WI38 (cell line): Measurements from ENCODE around the gene TOGARAM2.
"Not testable (repeated sequence)": the region's sequence is repeated elsewhere in the genome, so short reads cannot be mapped to it uniquely, and the experiment has no call there.

Experiments used
- H3K4me3 ChIP-seq: 2 replicates; pipeline ENCODE4 v1.5.1; 2011; ENCODE audit warnings: low read depth, mild to moderate bottlenecking, control low read depth, low read length
- TF ChIP-seq, protein P1 (sequence below): IDR thresholded peaks from 2 replicates; pipeline ENCODE4 v1.5.1; 2012; ENCODE audit warnings: low read depth, mild to moderate bottlenecking, control low read depth, low read length

The TOGARAM2 gene

DNA sequence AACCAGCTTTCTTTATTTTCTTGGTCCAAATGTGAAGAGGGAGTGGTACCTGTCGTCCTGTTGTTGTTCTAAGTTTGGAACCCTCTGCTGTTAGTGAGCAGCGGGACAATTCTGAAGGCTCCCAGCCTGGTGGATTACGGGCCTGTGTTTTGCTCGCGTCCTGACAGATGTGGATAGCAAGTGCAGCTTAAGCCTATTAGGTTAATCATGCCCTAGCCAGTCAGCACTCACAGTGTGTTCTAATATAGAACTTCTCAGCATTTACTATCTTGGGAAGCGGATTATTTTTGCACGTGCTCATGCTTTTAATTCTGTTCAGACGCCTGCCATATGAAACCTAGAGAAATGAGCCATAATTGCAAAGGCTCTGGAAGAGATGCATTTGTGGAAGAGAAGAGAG lies 93.3 kb downstream of the TOGARAM2 start, which contains the start of gene PCARE:
Gene PCARE, minus strand, starts transcription at position 113 of the 400 bp plus-strand sequence. CDS start 262 bp downstream, outside the sequence.
- TF ChIP-seq, protein P1, sequence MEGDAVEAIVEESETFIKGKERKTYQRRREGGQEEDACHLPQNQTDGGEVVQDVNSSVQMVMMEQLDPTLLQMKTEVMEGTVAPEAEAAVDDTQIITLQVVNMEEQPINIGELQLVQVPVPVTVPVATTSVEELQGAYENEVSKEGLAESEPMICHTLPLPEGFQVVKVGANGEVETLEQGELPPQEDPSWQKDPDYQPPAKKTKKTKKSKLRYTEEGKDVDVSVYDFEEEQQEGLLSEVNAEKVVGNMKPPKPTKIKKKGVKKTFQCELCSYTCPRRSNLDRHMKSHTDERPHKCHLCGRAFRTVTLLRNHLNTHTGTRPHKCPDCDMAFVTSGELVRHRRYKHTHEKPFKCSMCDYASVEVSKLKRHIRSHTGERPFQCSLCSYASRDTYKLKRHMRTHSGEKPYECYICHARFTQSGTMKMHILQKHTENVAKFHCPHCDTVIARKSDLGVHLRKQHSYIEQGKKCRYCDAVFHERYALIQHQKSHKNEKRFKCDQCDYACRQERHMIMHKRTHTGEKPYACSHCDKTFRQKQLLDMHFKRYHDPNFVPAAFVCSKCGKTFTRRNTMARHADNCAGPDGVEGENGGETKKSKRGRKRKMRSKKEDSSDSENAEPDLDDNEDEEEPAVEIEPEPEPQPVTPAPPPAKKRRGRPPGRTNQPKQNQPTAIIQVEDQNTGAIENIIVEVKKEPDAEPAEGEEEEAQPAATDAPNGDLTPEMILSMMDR = no peak
- H3K4me3 ChIP-seq = no peak within 1 kb of the TSS

DNA sequence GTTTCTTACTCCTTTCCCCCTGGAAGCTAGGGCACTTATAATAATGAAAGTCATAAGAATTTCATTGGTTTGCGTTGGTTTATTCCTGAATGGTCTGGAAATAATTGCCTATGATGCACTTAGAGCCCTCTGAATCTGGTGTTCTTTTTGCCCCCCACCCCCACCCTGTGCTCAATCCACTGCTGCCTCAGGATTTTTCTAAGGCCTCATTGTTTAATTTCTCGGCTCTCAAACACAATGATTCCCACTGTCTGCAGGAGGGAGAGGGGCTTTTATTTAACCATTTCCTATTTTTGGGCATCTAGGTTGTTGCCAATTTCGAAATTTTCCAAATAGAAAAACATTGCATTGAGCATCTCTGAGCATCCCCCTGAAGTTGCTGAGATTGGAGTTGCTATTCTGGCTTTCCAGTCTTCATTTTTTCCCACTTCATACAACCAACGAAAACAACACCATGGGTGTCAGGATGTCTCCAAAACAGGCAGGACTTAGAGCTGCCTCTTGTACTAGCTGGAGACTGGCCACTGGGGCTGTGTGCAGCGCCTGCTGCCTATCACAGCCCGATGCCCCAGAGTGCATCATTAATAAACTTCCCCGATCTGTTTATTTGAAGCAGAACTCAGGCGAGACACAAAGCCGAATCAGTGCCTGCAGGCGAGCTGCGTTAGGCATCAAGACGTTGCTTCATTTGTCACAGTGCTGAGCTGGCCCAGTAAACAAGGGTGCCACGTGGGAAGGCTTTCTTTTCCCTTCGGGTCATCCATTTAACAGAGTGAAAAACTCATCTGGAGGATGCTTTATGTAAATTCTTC lies 95.0 kb downstream of the TOGARAM2 start:
- H3K4me3 ChIP-seq = no peak overlapping the region
- TF ChIP-seq, protein P1 = no peak

DNA sequence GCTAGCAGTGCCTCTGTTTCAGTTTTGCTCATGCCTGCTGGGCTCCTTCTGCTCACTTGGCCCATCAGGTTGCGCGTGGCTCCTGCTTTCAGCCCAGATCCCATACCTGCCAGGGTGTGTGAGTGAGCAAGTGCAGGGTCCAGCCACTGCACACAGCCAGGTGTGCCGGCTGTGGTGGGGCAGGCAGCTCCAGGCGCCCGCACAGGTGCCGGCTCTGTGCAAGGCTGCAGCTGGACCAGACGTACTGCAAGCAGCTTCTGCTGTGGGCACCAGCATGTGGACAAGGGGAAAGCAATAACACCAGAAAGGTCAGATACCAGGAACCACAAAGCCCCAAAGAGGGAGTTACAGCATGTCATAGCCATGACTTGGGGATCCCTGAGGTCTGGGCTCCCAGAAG lies 98.8 kb downstream of the TOGARAM2 start:
- TF ChIP-seq, protein P1 = no peak
- H3K4me3 ChIP-seq = no peak overlapping the region

DNA sequence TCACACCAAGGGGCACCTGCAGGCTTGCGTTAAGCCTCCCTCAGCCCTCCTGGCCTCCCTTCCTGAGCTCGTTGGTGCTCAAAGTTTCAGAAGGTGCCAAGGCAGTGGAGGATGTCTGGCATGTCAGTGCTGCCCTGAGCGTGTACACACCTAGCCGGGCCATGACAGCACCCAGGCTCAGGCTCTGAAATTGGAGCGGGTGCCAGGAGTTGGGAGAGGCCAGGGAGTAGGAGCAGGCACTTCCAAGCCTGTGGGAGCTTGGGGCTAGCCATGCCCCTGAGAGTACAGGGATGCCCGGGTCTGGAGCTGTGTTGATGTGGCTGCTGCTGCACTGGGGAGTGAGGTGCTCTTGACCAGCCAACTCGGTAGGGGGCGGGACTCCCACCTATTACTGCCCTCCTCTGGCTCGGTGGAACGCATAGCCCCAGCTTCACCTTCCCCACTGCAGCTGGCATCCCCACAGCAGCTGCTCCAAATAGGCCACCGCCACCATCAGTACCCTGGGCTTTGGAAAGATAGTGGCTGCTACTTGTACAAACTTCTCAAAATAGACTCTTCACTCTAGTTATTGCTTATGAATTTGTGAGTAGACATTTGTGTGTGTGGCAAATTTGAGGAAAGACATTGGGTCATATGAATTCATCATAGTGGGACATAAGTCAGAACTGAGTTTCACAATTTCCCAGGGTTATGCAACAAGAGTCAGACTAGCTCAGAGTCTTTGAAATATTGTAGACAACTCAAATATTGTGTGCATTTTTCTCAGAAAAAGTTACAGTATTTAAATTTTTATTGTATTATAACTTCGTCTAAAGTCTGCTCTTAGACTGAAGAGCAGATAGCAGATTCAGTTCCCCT lies 100.0 kb downstream of the TOGARAM2 start:
- TF ChIP-seq, protein P1 = no peak

DNA sequence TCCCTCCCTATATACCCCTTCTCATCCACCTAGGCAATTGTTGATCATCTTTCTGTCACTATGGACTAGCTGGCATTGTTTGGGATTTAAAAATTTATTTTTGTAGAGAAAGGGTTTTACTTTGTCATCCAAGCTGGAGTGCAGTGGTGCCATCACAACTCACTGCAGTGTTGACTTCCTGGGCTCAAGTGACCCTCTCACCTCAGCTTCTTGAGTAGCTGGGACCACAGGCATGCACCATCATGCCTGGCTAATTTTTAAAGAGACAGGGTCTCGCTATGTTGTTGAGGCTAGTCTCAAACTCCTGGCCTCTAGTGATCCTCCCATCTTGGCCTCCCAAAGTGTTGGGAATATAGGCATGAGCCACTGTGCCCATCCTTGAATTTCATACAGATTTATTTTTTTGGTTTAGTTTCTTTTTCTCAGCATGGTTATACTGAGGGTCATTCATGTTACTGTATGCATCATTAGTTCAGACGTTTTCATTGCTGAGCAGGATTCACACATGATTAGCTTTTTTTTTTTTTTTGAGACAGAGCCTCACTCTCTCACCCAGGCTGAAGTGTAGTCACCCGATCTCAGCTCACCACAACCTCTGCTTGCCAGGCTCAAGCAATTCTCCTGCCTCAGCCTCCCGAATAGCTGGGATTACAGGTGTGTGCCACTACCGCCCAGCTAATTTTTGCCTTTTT lies 101.9 kb downstream of the TOGARAM2 start:
- TF ChIP-seq, protein P1 = no peak
- no peak overlapping the region for H3K4me3 ChIP-seq

More for the DNA sequence above, 100.0 kb downstream of the TOGARAM2 start:
- H3K4me3 ChIP-seq = no peak overlapping the region

DNA sequence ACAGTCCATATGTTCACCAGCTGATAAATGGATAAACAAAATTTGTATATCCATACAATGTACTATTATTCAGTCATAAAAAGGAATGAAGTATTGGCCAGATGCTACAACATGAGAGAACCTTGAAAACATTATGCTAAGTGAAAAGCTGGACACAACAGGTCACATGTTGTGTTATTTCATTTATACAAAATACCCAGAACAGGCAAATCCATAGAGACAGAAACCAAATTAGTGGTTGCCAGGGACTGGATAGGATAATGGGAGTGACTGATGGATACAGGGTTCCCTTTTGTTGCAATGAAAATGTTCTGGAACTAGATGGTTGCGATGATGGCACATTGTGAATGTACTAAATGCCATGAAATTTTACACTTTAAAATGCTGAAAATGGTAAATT lies 103.5 kb downstream of the TOGARAM2 start:
- TF ChIP-seq, protein P1 = no peak
- no peak overlapping the region for H3K4me3 ChIP-seq

DNA sequence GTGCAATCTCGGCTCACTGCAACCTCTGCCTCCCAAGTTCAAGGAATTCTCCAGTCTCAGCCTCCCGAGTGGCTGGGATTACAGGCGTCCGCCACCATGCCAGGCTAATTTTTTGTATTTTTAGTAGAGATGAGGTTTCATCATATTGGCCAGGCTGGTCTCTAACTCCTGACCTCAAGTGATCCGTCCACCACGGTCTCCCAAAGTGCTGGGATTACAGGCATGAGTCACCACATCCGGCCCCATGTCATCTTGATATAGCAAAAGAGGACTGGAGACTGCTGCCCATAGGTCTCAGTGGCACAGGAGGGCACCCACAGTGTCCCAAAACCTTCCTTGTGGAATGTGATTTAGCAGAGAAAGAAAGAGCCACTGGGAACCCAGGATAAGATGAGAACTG lies 109.2 kb downstream of the TOGARAM2 start:
- not testable (repeated sequence) for H3K4me3 ChIP-seq
